Chondrocyte (in vitro differentiated cells): Measurements from ENCODE around the gene TTC31. TPM values are rescaled to one million over a fixed set of nuclear protein-coding genes. Genes with fewer than 3 reads are reported as not detected.
A peak's percentile ranks its signal among the peaks of the same experiment; 100 is the strongest.

Experiments used
- DNase-seq: peaks from one replicate; pipeline ENCODE4 v3.0.0; 2021; ENCODE audit warnings: mixed read lengths, low spot score
- H3K27ac Mint-ChIP-seq: one replicate; pipeline ENCODE4 v1.8.0; 2021; ENCODE audit warnings: mild to moderate bottlenecking, moderate library complexity, mixed read lengths; ENCODE audit not compliant: unreplicated experiment
- H3K27me3 Mint-ChIP-seq: 2 replicates; pipeline ENCODE4 v1.8.0; 2021; ENCODE audit warnings: low read depth, mixed read lengths
- H3K36me3 Mint-ChIP-seq: 2 replicates; pipeline ENCODE4 v1.8.0; 2021; ENCODE audit warnings: low read depth, mixed read lengths
- H3K4me1 Mint-ChIP-seq: 2 replicates; pipeline ENCODE4 v1.8.0; 2021; ENCODE audit warnings: low read depth, mild to moderate bottlenecking, mixed read lengths
- H3K4me3 Mint-ChIP-seq: one replicate; pipeline ENCODE4 v1.8.0; 2021; ENCODE audit warnings: mild to moderate bottlenecking, moderate library complexity, mixed read lengths; ENCODE audit not compliant: unreplicated experiment
- H3K9me3 Mint-ChIP-seq: 2 replicates; pipeline ENCODE4 v1.8.0; 2021; ENCODE audit warnings: low read depth, mixed read lengths
- total RNA-seq: library from RNA; stranded (reverse); gene quantifications from 3 replicates; pipeline ENCODE4 v1.2.1, GENCODE V29; 2021
- TF ChIP-seq, protein P1 (sequence below): fragments of 200-600 bp; sonication (generic); IDR thresholded peaks from 2 replicates; pipeline ENCODE4 v1.5.0; 2021; ENCODE audit warnings: antibody characterized with exemption, mild to moderate bottlenecking, moderate library complexity

The TTC31 gene
- total RNA-seq, 1 donor from 2014 or later = 18.1 TPM

DNA sequence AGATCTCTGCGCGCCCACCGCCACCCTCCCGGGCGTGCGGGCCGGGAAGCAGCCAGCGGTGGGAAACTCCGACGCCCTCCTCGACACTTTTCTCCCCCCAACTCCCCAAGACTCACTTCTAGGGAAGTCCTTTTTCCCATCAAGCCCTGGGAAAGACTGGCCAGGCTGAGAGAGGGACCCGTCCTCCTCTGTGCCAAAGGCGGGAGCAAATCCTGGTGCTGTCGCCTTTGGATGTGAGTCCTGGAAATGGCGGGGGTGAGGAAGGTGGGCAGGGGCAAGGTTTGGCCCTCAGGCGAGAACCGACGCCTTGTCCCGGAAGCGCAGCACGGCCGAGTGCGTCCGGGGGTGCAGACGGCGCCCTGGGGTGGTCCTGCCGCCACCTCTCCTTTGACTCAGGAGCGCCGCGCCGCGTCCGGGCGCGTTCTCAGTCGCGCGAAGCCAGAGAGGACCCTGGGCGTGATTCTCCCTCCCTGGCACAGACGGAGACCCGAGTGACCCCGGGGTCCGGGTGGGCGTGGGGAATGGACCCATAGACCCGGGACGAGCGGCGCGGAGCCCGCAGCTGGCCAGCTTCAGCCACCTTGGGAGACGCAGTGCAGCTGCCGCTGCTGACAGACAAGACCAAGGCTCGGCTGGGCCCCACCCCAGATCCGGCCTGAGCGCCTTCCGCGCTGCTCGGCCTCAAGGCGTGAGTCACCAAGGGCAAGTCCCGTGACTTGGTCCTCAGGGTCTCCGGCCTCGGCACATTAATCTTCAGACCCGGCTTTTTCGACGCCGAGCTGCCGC lies 20.0 kb downstream of the TTC31 start:
- peaks cover 68% of the 10 kb centered on the region for H3K4me1 Mint-ChIP-seq
- H3K27ac Mint-ChIP-seq = peak overlapping the region; percentile 85

DNA sequence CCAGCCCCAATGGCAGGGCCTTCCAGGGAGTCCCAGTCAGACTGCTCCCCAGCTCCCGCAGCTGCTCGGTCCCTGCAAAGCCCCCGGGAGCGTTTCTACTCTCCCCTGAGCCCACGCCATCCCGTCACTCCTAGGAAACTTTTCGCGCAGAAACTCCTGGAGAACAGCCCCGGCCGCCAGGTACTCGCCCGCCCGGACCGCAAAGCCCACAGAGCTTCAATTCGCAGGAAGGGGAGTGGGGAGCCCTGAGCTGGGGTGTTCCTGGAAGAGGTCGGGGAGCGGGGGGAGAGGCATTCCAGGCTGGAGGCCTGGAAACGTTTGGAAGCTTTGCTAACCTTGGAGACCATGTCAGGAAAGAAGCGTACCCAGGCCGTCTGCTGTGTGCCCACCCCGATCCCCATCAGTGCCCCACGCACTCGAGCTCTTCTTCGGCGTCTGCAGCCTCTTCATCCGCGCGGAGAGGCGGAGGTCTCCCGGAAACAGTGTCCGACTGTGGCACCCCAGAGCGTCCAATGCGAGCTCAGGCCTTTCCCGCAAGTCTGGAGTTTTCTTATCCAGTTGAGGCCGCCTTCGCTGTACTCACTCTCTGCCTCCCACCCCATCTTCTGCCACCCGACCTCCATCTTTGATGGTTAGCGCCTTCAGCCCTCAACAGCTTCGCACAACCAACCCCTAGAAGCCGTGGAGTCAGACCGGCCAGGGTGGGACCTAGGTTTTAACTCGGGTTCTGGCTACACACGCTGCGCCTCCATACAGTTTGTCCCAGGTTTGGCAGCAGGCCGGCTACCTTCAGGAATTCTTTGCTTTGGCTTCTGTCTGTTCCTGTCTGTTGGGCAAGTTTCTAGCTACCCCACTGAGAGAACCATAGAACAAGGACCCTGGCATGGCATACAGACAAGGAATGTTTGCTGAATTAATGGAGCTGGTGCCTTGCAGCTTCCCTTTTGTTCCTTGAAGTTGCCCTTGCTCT lies 20.9 kb downstream of the TTC31 start:
- H3K27me3 Mint-ChIP-seq = peaks cover 14% of the 10 kb centered on the region
- H3K27ac Mint-ChIP-seq = peak overlapping the region; percentile 85
- TF ChIP-seq, protein P1, sequence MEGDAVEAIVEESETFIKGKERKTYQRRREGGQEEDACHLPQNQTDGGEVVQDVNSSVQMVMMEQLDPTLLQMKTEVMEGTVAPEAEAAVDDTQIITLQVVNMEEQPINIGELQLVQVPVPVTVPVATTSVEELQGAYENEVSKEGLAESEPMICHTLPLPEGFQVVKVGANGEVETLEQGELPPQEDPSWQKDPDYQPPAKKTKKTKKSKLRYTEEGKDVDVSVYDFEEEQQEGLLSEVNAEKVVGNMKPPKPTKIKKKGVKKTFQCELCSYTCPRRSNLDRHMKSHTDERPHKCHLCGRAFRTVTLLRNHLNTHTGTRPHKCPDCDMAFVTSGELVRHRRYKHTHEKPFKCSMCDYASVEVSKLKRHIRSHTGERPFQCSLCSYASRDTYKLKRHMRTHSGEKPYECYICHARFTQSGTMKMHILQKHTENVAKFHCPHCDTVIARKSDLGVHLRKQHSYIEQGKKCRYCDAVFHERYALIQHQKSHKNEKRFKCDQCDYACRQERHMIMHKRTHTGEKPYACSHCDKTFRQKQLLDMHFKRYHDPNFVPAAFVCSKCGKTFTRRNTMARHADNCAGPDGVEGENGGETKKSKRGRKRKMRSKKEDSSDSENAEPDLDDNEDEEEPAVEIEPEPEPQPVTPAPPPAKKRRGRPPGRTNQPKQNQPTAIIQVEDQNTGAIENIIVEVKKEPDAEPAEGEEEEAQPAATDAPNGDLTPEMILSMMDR = no peak
- peaks cover 65% of the 10 kb centered on the region for H3K4me1 Mint-ChIP-seq
- peak overlapping the region; percentile 71 for H3K4me3 Mint-ChIP-seq
- H3K9me3 Mint-ChIP-seq = no peaks in the 10 kb centered on the region
- H3K36me3 Mint-ChIP-seq = peaks cover 14% of the 10 kb centered on the region
- no peak for DNase-seq

More for the DNA sequence above, 20.0 kb downstream of the TTC31 start:
- peak overlapping the region; percentile 71 for H3K4me3 Mint-ChIP-seq
- TF ChIP-seq, protein P1 = peak; percentile 71
- DNase-seq = no peak
- H3K36me3 Mint-ChIP-seq = peaks cover 12% of the 10 kb centered on the region
- H3K9me3 Mint-ChIP-seq = no peaks in the 10 kb centered on the region
- H3K27me3 Mint-ChIP-seq = peaks cover 18% of the 10 kb centered on the region

DNA sequence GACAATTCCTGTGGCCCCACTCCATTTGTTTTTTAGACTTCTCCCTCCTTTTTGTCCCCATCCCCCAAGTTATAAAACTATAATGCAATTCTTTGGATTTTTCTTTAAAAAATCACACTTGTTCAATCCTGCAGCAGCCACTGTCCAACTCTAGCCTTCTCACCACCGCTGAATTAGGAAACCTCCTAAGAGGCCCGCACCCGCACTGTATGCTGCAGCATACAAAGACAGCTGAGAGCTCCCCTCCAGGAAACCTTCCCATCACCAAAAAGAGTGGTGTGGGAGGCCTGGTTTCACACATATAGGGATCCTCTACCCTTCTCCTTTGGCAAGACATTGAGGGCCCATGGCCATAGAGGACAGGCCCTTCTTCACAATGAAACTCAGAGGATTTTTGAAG lies 21.7 kb downstream of the TTC31 start:
- no peak for DNase-seq
- H3K27me3 Mint-ChIP-seq = peaks cover 10% of the 10 kb centered on the region
- H3K9me3 Mint-ChIP-seq = no peaks in the 10 kb centered on the region
- TF ChIP-seq, protein P1 = no peak
- H3K4me3 Mint-ChIP-seq = peak overlapping the region; percentile 71
- peaks cover 60% of the 10 kb centered on the region for H3K4me1 Mint-ChIP-seq
- H3K27ac Mint-ChIP-seq = peak overlapping the region; percentile 84
- H3K36me3 Mint-ChIP-seq = peaks cover 14% of the 10 kb centered on the region

GRCh38 chr2:74505448-74506246 lies 22.8 kb downstream of the TTC31 start:
- Mint-ChIP-seq H3K27ac (peak overlapping the region; percentile 8), H3K36me3 (peaks cover 14% of the 10 kb centered on the region), H3K4me1 (peaks cover 60% of the 10 kb centered on the region), H3K4me3 (peak overlapping the region; percentile 100), H3K27me3 (peaks cover 15% of the 10 kb centered on the region), H3K9me3 (no peaks in the 10 kb centered on the region)
- DNase-seq = no peak
- TF ChIP-seq, protein P1 = no peak
